ENCODE results near the gene NXF1. TPM values are rescaled to one million over a fixed set of nuclear protein-coding genes. Genes with fewer than 3 reads are reported as not detected.

Gene NXF1
- total and polyA plus RNA-seq, 10 of the 15 experiments (the other 5 are each of a cell fraction or from before 2014, with no cell fraction given), result 20.7 to 84.9 (median 40.6) TPM

GRCh38 chr11:62847767-62848314, 42.6 kb upstream of the NXF1 start:
- H3K4me3 ChIP-seq, result no peak overlapping the region
- no peak for DNase-seq (ENCODE audit: low read depth, low spot score)
- FAIRE-seq, result no peak
- peaks cover 14% of the 10 kb centered on the region for H3K79me2 ChIP-seq (ENCODE audit: control insufficient read depth, insufficient read depth, low read length)
- SMC1A ChIA-PET (ENCODE audit: uncharacterized antibody, unreplicated experiment), result no interaction called here
- peaks cover 14% of the 10 kb centered on the region for H3K4me1 ChIP-seq (ENCODE audit: control insufficient read depth, insufficient read depth, low read length)
- H2AFZ ChIP-seq (ENCODE audit: control insufficient read depth, low read depth, low read length), result no peak overlapping the region
- H3K36me3 ChIP-seq (ENCODE audit: control insufficient read depth in 2 of 2, insufficient read depth in 2 of 2, low read length in 1 of 2), result peaks cover 9 to 14% of the 10 kb centered on the region in 2 experiments
- BruUV-seq (replicated peaks), result no TSS peak
- H3K9me3 ChIP-seq (replicated peaks; ENCODE audit: control insufficient read depth, insufficient read depth, low read length), result no peaks in the 10 kb centered on the region
- no peak overlapping the region for H3K27ac ChIP-seq (ENCODE audit: control insufficient read depth, insufficient read depth)
- CTCF ChIA-PET, result interaction anchor here (0.7 to 1.7 kb wide), 2 partner anchors 14 to 61 kb away, joined by 3 to 4 read pairs; no protein-coding TSS in a partner anchor
- H4K20me1 ChIP-seq (ENCODE audit: control insufficient read depth, insufficient read depth), result no peaks in the 10 kb centered on the region
- no peaks in the 10 kb centered on the region for H3K27me3 ChIP-seq (replicated peaks in 1 of 2; ENCODE audit: control insufficient read depth in 2 of 2, insufficient read depth in 2 of 2, low read length in 1 of 2)
- RAD21 ChIA-PET (ENCODE audit: unreplicated experiment), result interaction anchor here (0.6 kb wide), 1 partner anchor 179 kb away, joined by 3 read pairs; no protein-coding TSS in a partner anchor
- 36% methylated on average over 1 of the region's 1 CpG for WGBS (ENCODE audit: insufficient coverage, insufficient replicate concordance, low lambda C conversion rate, missing lambda C conversion rate)
- ATAC-seq, result no peak
- no peak for TF ChIP-seq CBFB (IDR thresholded peaks at IDR 0.05; ENCODE audit: low read depth)
- TF ChIP-seq ZNF274 (IDR thresholded peaks at IDR 0.05; ENCODE audit: insufficient read depth, insufficient read length), result no peak
- no peak for TF ChIP-seq BCLAF1 (IDR thresholded peaks at IDR 0.05)
- TF ChIP-seq TCF3 (IDR thresholded peaks at IDR 0.05; ENCODE audit: borderline replicate concordance, insufficient read depth, low read depth, low read length), result no peak
- TF ChIP-seq USF1 (IDR thresholded peaks at IDR 0.05; ENCODE audit: borderline replicate concordance, extremely low read length, insufficient read depth, low read depth, low read length), result no peak
- TF ChIP-seq IKZF1 (conservative IDR thresholded peaks at IDR 0.05), result no peak
- no peak for TF ChIP-seq ZBTB40 (IDR thresholded peaks at IDR 0.05; ENCODE audit: borderline replicate concordance)
- TF ChIP-seq CREB1 (IDR thresholded peaks at IDR 0.05; ENCODE audit: low read depth), result no peak
- in situ Hi-C loops (cut with MboI), result no loop called here
- POLR2A ChIA-PET, result interaction anchor here (0.9 to 1.5 kb wide), 3 partner anchors 9 to 227 kb away, joined by 3 to 8 read pairs (median 3); no protein-coding TSS in a partner anchor
- H3K4me2 ChIP-seq (ENCODE audit: control insufficient read depth, insufficient read depth), result no peak overlapping the region
- intact Hi-C loops (cut with micrococcal nuclease; ENCODE audit: unreplicated experiment), result no loop called here
- H3K9ac ChIP-seq (ENCODE audit: control insufficient read depth, insufficient read depth, low read length), result no peak overlapping the region
